Ureter (tissue), 1 donor: Measurements from ENCODE around the gene TTC23L. TPM values are rescaled to one million over a fixed set of nuclear protein-coding genes. Genes with fewer than 3 reads are reported as not detected.
"Not testable (repeated sequence)": the region's sequence is repeated elsewhere in the genome, so short reads cannot be mapped to it uniquely, and the experiment has no call there.

Experiments
- DNase-seq: peaks from one replicate; pipeline ENCODE4 v3.0.0-alpha.2; 2020; ENCODE audit warnings: low spot score
- total RNA-seq: library from RNA; stranded (reverse); gene quantifications from one replicate; pipeline ENCODE4 v1.2.4, GENCODE V29; 2023
- donor health status: DM: yes; HTN: yes; CAD: no.

TTC23L gene
- 2.8 TPM for total RNA-seq

- DNase-seq, result peak; percentile 92
Observed at GRCh38 chr5:34838785-34839714, at the start of gene TTC23L. TTC23L (plus strand) TSS chr5:34839164; CDS start chr5:34840672, 1,508 bp downstream.

- no peak for DNase-seq
Observed at GRCh38 chr5:34789639-34790038, 49.3 kb upstream of the TTC23L start.

GRCh38 chr5:34790069-34790468 is 48.9 kb upstream of the TTC23L start:
- DNase-seq, result no peak

- no peak for DNase-seq
Observed at GRCh38 chr5:34791761-34792244, 47.2 kb upstream of the TTC23L start.

GRCh38 chr5:34802834-34803563 is 36.0 kb upstream of the TTC23L start:
- DNase-seq, result no peak

GRCh38 chr5:34803974-34804732 is 34.8 kb upstream of the TTC23L start:
- no peak for DNase-seq

- DNase-seq, result no peak
Observed at GRCh38 chr5:34804913-34805312, 34.1 kb upstream of the TTC23L start.

- no peak for DNase-seq
Observed at GRCh38 chr5:34806532-34806931, 32.4 kb upstream of the TTC23L start.

GRCh38 chr5:34811706-34812105 is 27.3 kb upstream of the TTC23L start:
- no peak for DNase-seq

GRCh38 chr5:34813509-34813908 is 25.5 kb upstream of the TTC23L start:
- DNase-seq, result no peak

- DNase-seq, result no peak
Observed at GRCh38 chr5:34817558-34818351, 21.2 kb upstream of the TTC23L start.

GRCh38 chr5:34818717-34819116 is 20.2 kb upstream of the TTC23L start:
- DNase-seq, result no peak

GRCh38 chr5:34820593-34820992 is 18.4 kb upstream of the TTC23L start:
- no peak for DNase-seq

GRCh38 chr5:34822956-34823715 is 15.8 kb upstream of the TTC23L start:
- no peak for DNase-seq

- DNase-seq, result no peak
Observed at GRCh38 chr5:34826347-34826746, 12.6 kb upstream of the TTC23L start.

- DNase-seq, result no peak
Observed at GRCh38 chr5:34827588-34828506, 11.1 kb upstream of the TTC23L start.

- not testable (repeated sequence) for DNase-seq
Observed at GRCh38 chr5:34830827-34831226, 8.1 kb upstream of the TTC23L start.

- no peak for DNase-seq
Observed at GRCh38 chr5:34831303-34831702, 7.7 kb upstream of the TTC23L start.

GRCh38 chr5:34832568-34832967 is 6.4 kb upstream of the TTC23L start:
- DNase-seq, result no peak
